GM10248 (cell line): Measurements from ENCODE around the gene DUS2.
"Not testable (repeated sequence)": the region's sequence is repeated elsewhere in the genome, so short reads cannot be mapped to it uniquely, and the experiment has no call there.

Experiments used
- CTCF ChIA-PET: fragments of 300-600 bp; sonication (Branson Sonifier 250); formaldehyde crosslinking; extraction: SDS; loops from one replicate; lab custom pipeline; 2021; ENCODE audit warnings: antibody characterized with exemption; lab: Yijun Ruan, JAX
- POLR2A ChIA-PET: fragments of 350-650 bp; sonication (Branson Sonifier 250); formaldehyde crosslinking; extraction: SDS; loops from one replicate; lab custom pipeline; 2020; ENCODE audit warnings: antibody characterized with exemption; lab: Yijun Ruan, JAX
- DNase-seq: peaks from one replicate; pipeline ENCODE4 v3.0.0; 2012; ENCODE audit errors: extremely low spot score
- TF ChIP-seq, protein P1 (sequence below): IDR thresholded peaks from 2 replicates; pipeline ENCODE4 v1.5.1; 2012; ENCODE audit warnings: mild to moderate bottlenecking, low read depth; ENCODE audit errors: extremely low read depth, missing control alignments, control extremely low read depth

The DUS2 gene

DNA sequence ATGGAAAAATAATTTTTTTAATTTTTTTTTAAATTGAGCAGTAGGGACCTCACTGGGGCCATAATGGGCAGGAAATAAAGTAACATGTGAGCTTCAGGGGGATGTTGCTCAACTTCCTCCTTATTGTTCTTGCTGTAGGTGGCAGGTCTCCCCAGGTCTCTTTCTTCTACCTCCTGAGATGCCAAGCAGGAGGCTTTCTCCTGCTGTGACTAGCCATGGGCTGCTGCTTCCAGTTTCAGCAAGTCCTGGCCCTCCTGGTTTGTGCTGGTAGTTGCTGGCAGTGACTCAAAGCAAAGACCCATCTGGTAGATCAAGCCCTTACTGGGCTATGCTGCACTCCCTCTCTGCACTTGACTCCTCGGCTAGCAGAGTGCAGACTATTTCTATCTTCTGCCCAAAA is 9.6 kb upstream of the DUS2 start:
- DNase-seq: no peak
- ChIA-PET CTCF (interaction anchor here (1.5 to 2.5 kb wide), 2 partner anchors 11 to 19 kb away, joined by 3 to 6 read pairs; no protein-coding TSS in a partner anchor), POLR2A (no interaction called here)
- TF ChIP-seq, protein P1, sequence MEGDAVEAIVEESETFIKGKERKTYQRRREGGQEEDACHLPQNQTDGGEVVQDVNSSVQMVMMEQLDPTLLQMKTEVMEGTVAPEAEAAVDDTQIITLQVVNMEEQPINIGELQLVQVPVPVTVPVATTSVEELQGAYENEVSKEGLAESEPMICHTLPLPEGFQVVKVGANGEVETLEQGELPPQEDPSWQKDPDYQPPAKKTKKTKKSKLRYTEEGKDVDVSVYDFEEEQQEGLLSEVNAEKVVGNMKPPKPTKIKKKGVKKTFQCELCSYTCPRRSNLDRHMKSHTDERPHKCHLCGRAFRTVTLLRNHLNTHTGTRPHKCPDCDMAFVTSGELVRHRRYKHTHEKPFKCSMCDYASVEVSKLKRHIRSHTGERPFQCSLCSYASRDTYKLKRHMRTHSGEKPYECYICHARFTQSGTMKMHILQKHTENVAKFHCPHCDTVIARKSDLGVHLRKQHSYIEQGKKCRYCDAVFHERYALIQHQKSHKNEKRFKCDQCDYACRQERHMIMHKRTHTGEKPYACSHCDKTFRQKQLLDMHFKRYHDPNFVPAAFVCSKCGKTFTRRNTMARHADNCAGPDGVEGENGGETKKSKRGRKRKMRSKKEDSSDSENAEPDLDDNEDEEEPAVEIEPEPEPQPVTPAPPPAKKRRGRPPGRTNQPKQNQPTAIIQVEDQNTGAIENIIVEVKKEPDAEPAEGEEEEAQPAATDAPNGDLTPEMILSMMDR: no peak

GRCh38 chr16:68015681-68016080 is 7.4 kb upstream of the DUS2 start, which contains the start of gene DPEP2NB:
TSS of gene DPEP2NB (minus strand) at chr16:68015911. CDS start at chr16:68015770, 141 bp downstream.
- TF ChIP-seq, protein P1: no peak
- DNase-seq: no peak
- ChIA-PET POLR2A (interaction anchor here (0.5 kb wide), 1 partner anchor 12 kb away, joined by 3 read pairs; no protein-coding TSS in a partner anchor), CTCF (interaction anchor here (1.0 to 1.7 kb wide), 6 partner anchors 9 to 213 kb away, joined by 3 to 5 read pairs (median 4); no protein-coding TSS in a partner anchor)

DNA sequence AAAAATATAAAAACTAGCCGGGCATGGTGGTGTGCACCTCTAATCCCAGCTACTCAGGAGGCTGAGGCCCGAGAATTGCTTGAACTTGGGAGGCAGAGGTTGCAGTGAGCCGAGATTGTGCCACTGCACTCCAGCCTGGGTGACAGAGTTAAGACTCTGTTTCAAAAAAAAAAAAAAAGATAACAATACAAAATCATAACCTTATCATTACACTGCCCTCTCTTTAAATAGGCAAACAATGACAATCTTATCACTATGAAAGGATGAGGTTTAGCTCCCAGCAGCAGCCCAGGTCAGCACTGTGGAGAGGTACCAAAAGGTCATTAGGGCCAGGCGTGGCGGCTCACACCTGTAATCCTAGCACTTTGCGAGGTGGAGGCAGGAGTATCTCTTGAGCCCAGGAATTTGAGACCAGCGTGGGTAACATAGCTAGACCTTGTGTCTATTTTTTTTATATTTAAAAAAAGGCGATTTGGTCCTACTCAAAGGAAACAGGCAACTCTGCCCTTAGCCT is 3.9 kb upstream of the DUS2 start:
- TF ChIP-seq, protein P1: no peak
- ChIA-PET POLR2A (no interaction called here), CTCF (interaction anchor here (1.9 to 2.0 kb wide), 2 partner anchors 20 to 203 kb away, joined by 4 read pairs; partner anchors contain the start of gene DPEP2)
- DNase-seq: no peak

DNA sequence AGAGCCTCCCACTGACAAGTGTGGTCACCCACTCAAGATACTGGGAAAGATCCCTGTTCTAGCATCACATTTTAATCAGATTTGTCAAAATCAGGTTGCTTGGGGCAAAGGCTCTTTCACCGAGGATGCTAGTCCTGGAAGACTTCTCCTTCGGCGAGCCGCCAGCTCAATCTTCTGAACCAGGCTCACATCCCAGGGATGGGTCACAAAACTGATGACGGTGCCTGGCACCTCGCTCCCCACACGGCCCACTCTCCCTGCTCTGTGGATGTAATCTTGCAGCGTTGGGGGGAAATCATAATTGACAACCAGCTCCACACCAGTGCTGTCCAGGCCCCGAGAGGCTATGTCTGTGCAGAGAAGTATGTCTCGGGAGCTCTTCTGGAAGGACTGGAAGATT is 1.6 kb upstream of the DUS2 start:
- POLR2A ChIA-PET: interaction anchor here (0.6 kb wide), 1 partner anchor 20 kb away, joined by 6 read pairs; no protein-coding TSS in a partner anchor
- no peak for DNase-seq
- TF ChIP-seq, protein P1: no peak
- CTCF ChIA-PET: interaction anchor here (1.0 to 2.9 kb wide), 8 partner anchors 10 to 205 kb away, joined by 3 to 25 read pairs (median 7); no protein-coding TSS in a partner anchor

DNA sequence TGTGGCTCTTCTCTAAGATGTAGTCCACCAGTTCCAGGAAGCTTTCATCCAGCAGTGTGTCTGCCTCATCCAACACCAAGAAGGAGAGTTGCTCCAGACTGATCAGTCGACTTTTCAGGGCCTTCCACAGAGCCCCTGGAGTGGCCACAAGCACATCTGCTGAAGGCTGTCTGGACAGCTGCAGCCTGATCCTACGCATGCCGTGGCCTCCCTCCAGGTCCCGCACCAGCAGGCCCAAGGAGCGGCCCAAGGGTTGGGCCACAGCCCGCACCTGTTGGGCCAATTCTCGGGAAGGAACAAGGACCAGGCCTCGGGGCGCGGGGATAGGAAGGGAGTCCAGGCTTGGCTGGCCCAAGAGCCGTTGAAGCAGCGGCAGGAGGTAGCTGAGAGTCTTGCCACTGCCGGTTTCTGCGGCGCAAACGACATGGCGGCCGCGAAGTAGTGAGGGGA is 781 bp upstream of the DUS2 start:
- no peak for DNase-seq
- TF ChIP-seq, protein P1: no peak
- POLR2A ChIA-PET: interaction anchor here (0.6 kb wide), 1 partner anchor 21 kb away, joined by 6 read pairs; no protein-coding TSS in a partner anchor
- CTCF ChIA-PET: interaction anchor here (1.0 to 2.9 kb wide), 9 partner anchors 11 to 206 kb away, joined by 3 to 25 read pairs (median 4); no protein-coding TSS in a partner anchor

DNA sequence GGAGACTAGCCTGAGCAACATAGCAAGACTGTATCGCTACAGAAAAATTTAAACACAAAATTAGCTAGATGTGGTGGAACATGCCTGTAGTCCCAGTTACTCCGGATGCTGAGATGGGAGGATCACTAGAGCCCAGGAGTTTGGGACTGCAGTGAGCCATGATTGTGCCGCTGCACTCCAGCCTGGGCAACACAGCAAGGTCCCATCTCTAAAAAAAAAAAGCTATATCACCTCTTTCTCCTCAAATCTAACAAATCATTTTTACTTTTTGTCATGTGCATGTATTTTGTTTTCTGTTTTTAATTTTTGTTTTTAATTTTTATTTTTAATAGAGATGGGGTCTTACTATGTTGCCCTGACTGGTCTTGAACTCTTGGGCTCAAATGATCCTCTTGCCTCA is 5.9 kb downstream of the DUS2 start:
- ChIA-PET CTCF (interaction anchor here (0.9 to 5.7 kb wide), 6 partner anchors 9 to 213 kb away, joined by 3 to 49 read pairs (median 6); no protein-coding TSS in a partner anchor), POLR2A (interaction anchor here (0.6 kb wide), 1 partner anchor 11 kb away, joined by 4 read pairs; no protein-coding TSS in a partner anchor)
- no peak for DNase-seq
- TF ChIP-seq, protein P1: no peak

- CTCF ChIA-PET: interaction anchor here (0.6 to 5.7 kb wide), 3 partner anchors 11 to 35 kb away, joined by 3 to 49 read pairs (median 3); no protein-coding TSS in a partner anchor
- POLR2A ChIA-PET: interaction anchor here (0.5 kb wide), 1 partner anchor 26 kb away, joined by 4 read pairs; no protein-coding TSS in a partner anchor
- DNase-seq: not testable (repeated sequence)
These were observed 7.0 kb downstream of the DUS2 start for GRCh38 chr16:68030108-68030507.
